H1 (cell line): ENCODE measurements around the gene SYT2.

Source experiments
- GABPA ChIP-seq: IDR thresholded peaks from 2 replicates; pipeline ENCODE4 v1.6.1; 2011; ENCODE audit warnings: mild to moderate bottlenecking, low read length, moderate library complexity, borderline replicate concordance; ENCODE audit not compliant: insufficient read depth
- GTF2F1 ChIP-seq: IDR thresholded peaks from 2 replicates; pipeline ENCODE4 v1.6.1; 2012; ENCODE audit warnings: low read depth, low read length, improper control_type of control experiment, borderline replicate concordance
- HDAC2 ChIP-seq, 2 experiments: fragments of 300-600 bp in 1 of 2; sonication (generic) in 1 of 2; IDR thresholded peaks; 2 replicates each; pipeline ENCODE4 v1.6.1; 2011 to 2012; ENCODE audit warnings: low read depth in 2 of 2, low read length in 2 of 2, mild to moderate bottlenecking in 2 of 2, moderate library complexity in 2 of 2, borderline replicate concordance in 1 of 2, inconsistent platforms in 1 of 2
- JUND ChIP-seq: IDR thresholded peaks from 2 replicates; pipeline ENCODE4 v1.6.1; 2011; ENCODE audit warnings: mild to moderate bottlenecking, improper control_type of control experiment, low read length
- POLR2A ChIP-seq, 2 experiments: IDR thresholded peaks; 1 replicate in 1 of 2; 2 replicates in 1 of 2; pipeline ENCODE4 v1.6.1; 2011; ENCODE audit warnings: low read depth in 2 of 2, low read length in 2 of 2, mild to moderate bottlenecking in 2 of 2; ENCODE audit errors: control extremely low read depth in 1 of 2
- POLR2AphosphoS5 ChIP-seq: IDR thresholded peaks from 2 replicates; pipeline ENCODE4 v1.6.1; 2011; ENCODE audit warnings: low read depth, low read length
- SIN3A ChIP-seq, 2 experiments: IDR thresholded peaks in 1 of 2; conservative IDR thresholded peaks in 1 of 2; 2 replicates each; pipeline ENCODE4 v1.6.1; 2011 to 2012; ENCODE audit warnings: low read length in 2 of 2, improper control_type of control experiment in 1 of 2, low read depth in 1 of 2, mild to moderate bottlenecking in 1 of 2
- TF ChIP-seq, protein P1 (sequence below), 3 experiments: IDR thresholded peaks; 1 replicate in 2 of 3; 2 replicates in 1 of 3; pipeline versions ENCODE4 v1.5.1 to v1.6.1; 2011; ENCODE audit warnings: low read length in 3 of 3, mild to moderate bottlenecking in 3 of 3, inconsistent platforms in 2 of 3, low read depth in 1 of 3, moderate library complexity in 1 of 3; ENCODE audit not compliant: insufficient read depth in 1 of 3; ENCODE audit errors: control extremely low read depth in 1 of 3
- TF ChIP-seq, protein P2 (sequence below): IDR thresholded peaks from 2 replicates; pipeline ENCODE4 v1.6.1; 2012; ENCODE audit warnings: inconsistent platforms

DNA sequence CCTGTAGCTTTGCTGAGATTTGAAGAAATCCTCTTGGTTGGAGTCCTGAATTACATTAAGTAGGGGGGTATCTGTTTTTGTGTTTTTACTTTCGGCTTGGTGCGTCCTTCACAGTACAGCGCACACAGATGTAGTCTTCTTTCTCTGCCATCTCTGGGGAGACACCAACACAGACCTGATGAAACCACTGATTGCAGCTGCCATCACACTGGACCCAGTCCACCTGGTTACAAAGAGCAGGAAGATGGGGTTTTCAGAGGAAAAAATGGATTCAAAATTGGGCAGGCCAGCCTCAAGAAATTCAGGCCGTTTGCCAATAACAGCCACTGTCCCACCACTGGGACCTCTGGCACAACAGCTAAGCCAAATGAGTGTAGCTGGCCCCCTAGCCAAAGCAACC lies 18.7 kb upstream of the SYT2 start:
- TF ChIP-seq GTF2F1, result no peak
- TF ChIP-seq POLR2AphosphoS5, result no peak
- TF ChIP-seq, protein P1, sequence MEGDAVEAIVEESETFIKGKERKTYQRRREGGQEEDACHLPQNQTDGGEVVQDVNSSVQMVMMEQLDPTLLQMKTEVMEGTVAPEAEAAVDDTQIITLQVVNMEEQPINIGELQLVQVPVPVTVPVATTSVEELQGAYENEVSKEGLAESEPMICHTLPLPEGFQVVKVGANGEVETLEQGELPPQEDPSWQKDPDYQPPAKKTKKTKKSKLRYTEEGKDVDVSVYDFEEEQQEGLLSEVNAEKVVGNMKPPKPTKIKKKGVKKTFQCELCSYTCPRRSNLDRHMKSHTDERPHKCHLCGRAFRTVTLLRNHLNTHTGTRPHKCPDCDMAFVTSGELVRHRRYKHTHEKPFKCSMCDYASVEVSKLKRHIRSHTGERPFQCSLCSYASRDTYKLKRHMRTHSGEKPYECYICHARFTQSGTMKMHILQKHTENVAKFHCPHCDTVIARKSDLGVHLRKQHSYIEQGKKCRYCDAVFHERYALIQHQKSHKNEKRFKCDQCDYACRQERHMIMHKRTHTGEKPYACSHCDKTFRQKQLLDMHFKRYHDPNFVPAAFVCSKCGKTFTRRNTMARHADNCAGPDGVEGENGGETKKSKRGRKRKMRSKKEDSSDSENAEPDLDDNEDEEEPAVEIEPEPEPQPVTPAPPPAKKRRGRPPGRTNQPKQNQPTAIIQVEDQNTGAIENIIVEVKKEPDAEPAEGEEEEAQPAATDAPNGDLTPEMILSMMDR (IDR thresholded peaks at IDR 0.05; ENCODE audit: control extremely low read depth in 1 of 3, insufficient read depth in 1 of 3, low read depth in 1 of 3, low read length in 3 of 3), result no peak
- no peak for TF ChIP-seq SIN3A (conservative IDR thresholded peaks at IDR 0.05 in 1 of 2, IDR thresholded peaks at IDR 0.05 in 1 of 2; ENCODE audit: low read depth in 1 of 2, low read length in 2 of 2)
- TF ChIP-seq GABPA, result no peak
- no peak for TF ChIP-seq JUND
- TF ChIP-seq POLR2A (IDR thresholded peaks at IDR 0.05; ENCODE audit: control extremely low read depth in 1 of 2, low read depth in 2 of 2, low read length in 2 of 2), result no peak
- no peak for TF ChIP-seq HDAC2 (IDR thresholded peaks at IDR 0.05; ENCODE audit: borderline replicate concordance in 1 of 2, low read depth in 2 of 2, low read length in 2 of 2)
- TF ChIP-seq, protein P2, sequence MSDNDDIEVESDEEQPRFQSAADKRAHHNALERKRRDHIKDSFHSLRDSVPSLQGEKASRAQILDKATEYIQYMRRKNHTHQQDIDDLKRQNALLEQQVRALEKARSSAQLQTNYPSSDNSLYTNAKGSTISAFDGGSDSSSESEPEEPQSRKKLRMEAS, result no peak
